Urinary bladder (tissue), 4 donors: ENCODE measurements around the gene YWHAG. TPM values are rescaled to one million over a fixed set of nuclear protein-coding genes. Genes with fewer than 3 reads are reported as not detected.
"Not testable (repeated sequence)": the region's sequence is repeated elsewhere in the genome, so short reads cannot be mapped to it uniquely, and the experiment has no call there.

Experiments used
- DNase-seq: peaks from one replicate; pipeline ENCODE4 v3.0.0-alpha.2; 2015; ENCODE audit errors: extremely low spot score
- H3K27ac ChIP-seq: one replicate; pipeline ENCODE4 v1.5.1; 2013; ENCODE audit warnings: low read depth, mild to moderate bottlenecking, moderate library complexity
- H3K36me3 ChIP-seq: one replicate; pipeline ENCODE4 v1.6.1; 2013; ENCODE audit warnings: mild to moderate bottlenecking, moderate library complexity; ENCODE audit not compliant: insufficient read depth
- H3K4me1 ChIP-seq: one replicate; pipeline ENCODE4 v1.6.1; 2013; ENCODE audit warnings: mild to moderate bottlenecking, moderate library complexity; ENCODE audit not compliant: insufficient read depth
- H3K4me3 ChIP-seq: one replicate; pipeline ENCODE4 v1.5.1; 2013; ENCODE audit warnings: low read depth, low read length
- WGBS: extraction: QIAGEN DNeasy Blood & Tissue Kit; methylation state at CpG from one replicate; pipeline ENCODE4 v1.1.7; 2013; 5-methylcytosine and 5-hydroxymethylcytosine counted together
- polyA plus RNA-seq: library from polyadenylated mRNA; stranded (reverse); fragments of 200-250 nt; gene quantifications from one replicate; pipeline ENCODE4 v1.2.3, GENCODE V29; 2013
- total RNA-seq: library from RNA; depleted of rRNA; stranded (reverse); fragments of >200 nt; gene quantifications from one replicate; pipeline ENCODE4 v1.2.3, GENCODE V29; 2014
- donor health status: healthy with polysubstance abuse.
- donor health status: healthy.

YWHAG gene
- total and polyA plus RNA-seq, 2 donors, result 55.0 to 95.5 TPM

DNA sequence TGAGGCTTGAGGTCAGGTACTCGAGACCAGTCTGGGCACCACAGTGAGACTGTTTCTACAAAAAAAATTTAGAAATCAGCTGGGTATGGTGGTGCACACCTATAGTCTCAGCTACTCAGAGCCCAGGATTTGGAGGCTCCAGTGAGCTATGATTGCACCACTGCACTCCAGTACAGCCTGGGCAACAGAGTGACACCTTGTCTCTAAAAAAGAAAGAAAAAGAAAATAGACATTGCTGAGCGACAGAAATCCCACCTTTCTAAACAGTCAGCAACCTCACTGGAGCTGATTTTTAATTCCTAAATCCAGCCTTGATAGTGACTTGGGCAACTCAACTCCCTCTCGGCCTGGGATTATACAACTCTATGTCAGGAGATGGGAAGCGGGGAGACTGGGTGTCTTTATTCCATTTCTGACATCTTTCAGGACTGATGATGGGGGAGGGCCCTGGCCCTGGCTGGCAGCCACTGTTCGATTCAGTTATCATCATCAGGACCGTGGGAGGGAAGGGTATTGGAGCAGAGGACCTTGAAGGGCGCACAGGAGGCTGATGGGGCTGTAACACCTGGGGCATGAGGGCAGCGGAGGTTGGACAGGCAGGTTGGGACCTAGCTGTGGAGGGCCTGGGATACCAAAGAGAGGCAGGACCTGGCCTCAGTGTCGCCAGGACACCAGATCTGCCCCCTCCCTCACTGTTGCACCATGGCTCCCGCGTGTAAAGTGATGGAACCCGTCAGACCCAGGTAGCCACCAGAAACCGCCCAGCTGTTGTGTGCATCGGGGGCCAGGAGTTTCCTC, 41.6 kb downstream of the YWHAG start:
- WGBS, result 57% methylated on average over 14 of the region's 14 CpGs
- DNase-seq, result no peak
- Histone ChIP-seq H3K4me3 (no peak overlapping the region), H3K27ac (peak overlapping the region; percentile 91), H3K36me3 (no peaks in the 10 kb centered on the region), H3K4me1 (no peaks in the 10 kb centered on the region)

GRCh38 chr7:76315364-76315763, 43.4 kb downstream of the YWHAG start:
- H3K27ac ChIP-seq, result no peak overlapping the region
- no peaks in the 10 kb centered on the region for H3K4me1 ChIP-seq
- H3K4me3 ChIP-seq, result no peak overlapping the region
- 68% methylated on average over 5 of the region's 5 CpGs for WGBS
- H3K36me3 ChIP-seq, result no peaks in the 10 kb centered on the region
- no peak for DNase-seq

- not testable (repeated sequence) for DNase-seq, H3K4me1 ChIP-seq, H3K36me3 ChIP-seq, H3K27ac ChIP-seq, H3K4me3 ChIP-seq
- 62% methylated on average over 6 of the region's 6 CpGs for WGBS
These were observed 44.1 kb downstream of the YWHAG start for GRCh38 chr7:76314740-76315139.

DNA sequence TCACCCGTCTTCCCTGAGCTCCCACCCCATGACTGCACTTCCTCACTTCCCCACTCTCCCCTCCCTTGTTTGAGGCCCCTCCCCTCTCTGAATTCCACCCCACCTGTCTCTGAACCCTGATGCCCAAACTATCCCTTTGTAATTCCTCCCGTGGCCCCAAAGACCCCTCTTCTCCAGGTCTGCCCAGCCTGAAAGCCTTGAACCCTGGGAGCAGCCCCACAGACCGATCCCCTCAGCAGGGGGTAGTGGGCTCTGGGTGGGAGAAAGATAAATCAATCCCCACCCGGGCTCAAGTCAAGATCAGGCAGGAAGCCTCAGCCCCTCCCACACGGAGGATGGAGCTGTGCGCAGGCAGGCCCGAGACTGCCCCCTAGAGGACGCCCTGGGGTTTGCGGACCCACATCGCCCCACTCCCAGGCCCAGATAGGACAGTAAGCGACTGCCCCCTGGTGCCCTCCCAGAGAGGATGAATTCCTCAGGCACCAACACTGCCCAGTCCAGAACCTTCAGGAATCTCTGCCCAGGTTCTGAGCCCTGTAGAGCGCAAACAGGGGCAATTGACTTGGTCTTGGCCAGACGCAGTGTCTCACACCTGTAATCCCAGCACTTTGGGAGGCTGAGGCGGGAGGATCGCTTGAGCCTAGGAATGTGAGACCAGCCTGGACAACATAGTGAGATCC, 44.6 kb downstream of the YWHAG start:
- no peaks in the 10 kb centered on the region for H3K36me3 ChIP-seq
- 7% methylated on average over 15 of the region's 15 CpGs for WGBS
- no peak overlapping the region for H3K4me3 ChIP-seq
- H3K4me1 ChIP-seq, result no peaks in the 10 kb centered on the region
- peak; percentile 78 for DNase-seq
- H3K27ac ChIP-seq, result no peak overlapping the region

- H3K4me1 ChIP-seq, H3K4me3 ChIP-seq, H3K27ac ChIP-seq, H3K36me3 ChIP-seq, DNase-seq: not testable (repeated sequence)
- 95% methylated on average over 6 of the region's 6 CpGs for WGBS
These were observed 47.0 kb downstream of the YWHAG start for GRCh38 chr7:76311838-76312237.

DNA sequence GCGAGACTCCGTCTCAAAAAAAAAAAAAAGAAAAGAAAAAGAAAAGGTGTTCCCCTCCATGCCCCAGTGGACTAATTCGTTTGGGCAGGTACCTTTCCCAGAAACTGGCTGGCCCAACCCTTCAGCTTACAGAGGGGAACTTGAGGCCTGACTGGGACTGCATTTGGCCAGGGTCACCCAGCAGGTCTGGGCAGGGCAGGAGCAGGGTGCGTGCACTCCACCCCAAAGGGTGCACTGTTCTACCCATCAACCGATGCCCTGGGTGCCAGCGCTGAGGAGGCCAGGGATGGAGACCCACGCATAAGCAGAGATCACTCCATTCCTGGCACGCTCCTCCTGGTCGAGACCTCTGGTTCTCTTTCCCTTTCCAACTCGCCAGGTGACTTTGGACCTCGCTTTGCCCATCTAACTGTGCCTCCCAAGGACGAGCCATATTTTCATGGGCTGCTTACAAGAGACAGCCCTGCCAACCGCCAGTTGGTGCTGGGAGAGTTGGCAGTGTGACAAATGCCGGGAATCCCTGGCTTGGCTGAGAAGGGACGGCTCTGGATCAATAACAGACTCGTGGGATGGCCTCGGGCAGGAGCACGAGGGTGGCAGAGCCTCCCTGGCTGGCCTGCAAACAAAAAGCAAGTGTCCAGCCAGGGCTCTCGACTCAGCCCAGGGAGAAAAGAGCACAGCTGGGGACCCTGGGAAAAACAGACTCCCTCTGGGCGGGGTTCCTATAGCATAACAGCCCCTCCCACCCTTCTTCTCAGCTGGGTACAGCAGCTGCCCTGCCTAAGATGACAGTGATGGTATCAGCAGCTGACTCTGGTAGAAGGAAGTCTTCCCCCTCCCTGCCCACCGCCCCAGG, 48.5 kb downstream of the YWHAG start:
- H3K27ac ChIP-seq, result no peak overlapping the region
- no peaks in the 10 kb centered on the region for H3K36me3 ChIP-seq
- H3K4me1 ChIP-seq, result no peaks in the 10 kb centered on the region
- no peak overlapping the region for H3K4me3 ChIP-seq
- no peak for DNase-seq
- WGBS, result 60% methylated on average over 21 of the region's 21 CpGs

- not testable (repeated sequence) for H3K36me3 ChIP-seq, H3K4me1 ChIP-seq, DNase-seq, H3K4me3 ChIP-seq, H3K27ac ChIP-seq
- WGBS, result 97% methylated on average over 50 of the region's 50 CpGs
These were observed 49.3 kb downstream of the YWHAG start for GRCh38 chr7:76309341-76310101.

- H3K4me3 ChIP-seq, H3K36me3 ChIP-seq, H3K27ac ChIP-seq, H3K4me1 ChIP-seq, DNase-seq: not testable (repeated sequence)
- 95% methylated on average over 12 of the region's 12 CpGs for WGBS
These were observed 49.9 kb downstream of the YWHAG start for GRCh38 chr7:76308874-76309273.

- Histone ChIP-seq H3K27ac (peak overlapping the region; percentile 48), H3K4me3 (no peak overlapping the region)
- DNase-seq, result no peak
These were observed 53.9 kb downstream of the YWHAG start for GRCh38 chr7:76304888-76305375.

GRCh38 chr7:76303202-76304147, 55.3 kb downstream of the YWHAG start:
- H3K36me3 ChIP-seq, result no peaks in the 10 kb centered on the region
- DNase-seq, result peak; percentile 84
- WGBS, result under 1% methylated on average over 56 of the region's 56 CpGs
- peak overlapping the region; percentile 99 for H3K27ac ChIP-seq
- peak overlapping the region; percentile 99 for H3K4me3 ChIP-seq
- peaks cover 3% of the 10 kb centered on the region for H3K4me1 ChIP-seq

More at GRCh38 chr7:76304888-76305375, 53.9 kb downstream of the YWHAG start:
- H3K36me3 ChIP-seq, result no peaks in the 10 kb centered on the region
- peaks cover 3% of the 10 kb centered on the region for H3K4me1 ChIP-seq
- 44% methylated on average over 10 of the region's 10 CpGs for WGBS

- H3K36me3 ChIP-seq, result no peaks in the 10 kb centered on the region
These were observed 56.2 kb downstream of the YWHAG start, which contains the start of gene HSPB1 for GRCh38 chr7:76302347-76303201. TSS of gene HSPB1 (plus strand) at chr7:76302673. CDS start at chr7:76302713, 40 bp downstream.

More at GRCh38 chr7:76302347-76303201, 56.2 kb downstream of the YWHAG start, which contains the start of gene HSPB1:
- WGBS, result under 1% methylated on average over 75 of the region's 75 CpGs
- peak; percentile 82 for DNase-seq
- Histone ChIP-seq H3K4me1 (peaks cover 3% of the 10 kb centered on the region), H3K27ac (peak within 1 kb of the TSS; percentile 99), H3K4me3 (peak within 1 kb of the TSS; percentile 99)
